Measurements from ENCODE around the gene ARHGAP6.

ARHGAP6 gene

GRCh38 chrX:11478026-11478425 is 187.7 kb downstream of the ARHGAP6 start:
- Mint-ChIP-seq H3K9me3 (ENCODE audit: low read depth) (no peaks in the 10 kb centered on the region), H3K36me3 (no peaks in the 10 kb centered on the region), H3K4me3 (no peak overlapping the region), H3K27ac (no peak overlapping the region), H3K27me3 (peaks cover 2% of the 10 kb centered on the region), H3K4me1 (ENCODE audit: low read depth) (no peaks in the 10 kb centered on the region)

- no peaks in the 10 kb centered on the region for H3K4me1 Mint-ChIP-seq (ENCODE audit: low read depth)
- H3K4me3 Mint-ChIP-seq, result no peak overlapping the region
These were observed 191.1 kb downstream of the ARHGAP6 start for GRCh38 chrX:11474576-11474975.

GRCh38 chrX:11474021-11474420 is 191.7 kb downstream of the ARHGAP6 start:
- Mint-ChIP-seq H3K4me1 (ENCODE audit: low read depth) (no peaks in the 10 kb centered on the region), H3K9me3 (ENCODE audit: low read depth) (no peaks in the 10 kb centered on the region), H3K36me3 (no peaks in the 10 kb centered on the region), H3K4me3 (no peak overlapping the region), H3K27me3 (no peaks in the 10 kb centered on the region), H3K27ac (no peak overlapping the region)

More at GRCh38 chrX:11474576-11474975, 191.1 kb downstream of the ARHGAP6 start:
- Mint-ChIP-seq H3K36me3 (no peaks in the 10 kb centered on the region), H3K27me3 (no peaks in the 10 kb centered on the region), H3K9me3 (ENCODE audit: low read depth) (no peaks in the 10 kb centered on the region), H3K27ac (no peak overlapping the region)

GRCh38 chrX:11472879-11473278 is 192.8 kb downstream of the ARHGAP6 start:
- H3K4me1 Mint-ChIP-seq (ENCODE audit: low read depth), result no peaks in the 10 kb centered on the region
- no peaks in the 10 kb centered on the region for H3K27me3 Mint-ChIP-seq
- H3K36me3 Mint-ChIP-seq, result no peaks in the 10 kb centered on the region
- no peak overlapping the region for H3K4me3 Mint-ChIP-seq
- H3K9me3 Mint-ChIP-seq (ENCODE audit: low read depth), result no peaks in the 10 kb centered on the region
- no peak overlapping the region for H3K27ac Mint-ChIP-seq

GRCh38 chrX:11472381-11472780 is 193.3 kb downstream of the ARHGAP6 start:
- Mint-ChIP-seq H3K36me3 (no peaks in the 10 kb centered on the region), H3K4me1 (ENCODE audit: low read depth) (no peaks in the 10 kb centered on the region), H3K9me3 (ENCODE audit: low read depth) (no peaks in the 10 kb centered on the region), H3K27me3 (no peaks in the 10 kb centered on the region), H3K4me3 (no peak overlapping the region), H3K27ac (no peak overlapping the region)

- Mint-ChIP-seq H3K36me3 (no peaks in the 10 kb centered on the region), H3K9me3 (ENCODE audit: low read depth) (no peaks in the 10 kb centered on the region), H3K4me1 (ENCODE audit: low read depth) (no peaks in the 10 kb centered on the region), H3K4me3 (no peak overlapping the region), H3K27ac (no peak overlapping the region), H3K27me3 (no peaks in the 10 kb centered on the region)
These were observed 195.3 kb downstream of the ARHGAP6 start for GRCh38 chrX:11470250-11470974.

- Mint-ChIP-seq H3K9me3 (ENCODE audit: low read depth) (no peaks in the 10 kb centered on the region), H3K4me1 (ENCODE audit: low read depth) (no peaks in the 10 kb centered on the region), H3K36me3 (no peaks in the 10 kb centered on the region), H3K27ac (no peak overlapping the region), H3K27me3 (no peaks in the 10 kb centered on the region), H3K4me3 (no peak overlapping the region)
These were observed 199.9 kb downstream of the ARHGAP6 start for GRCh38 chrX:11465648-11466411.

GRCh38 chrX:11464836-11465463 is 200.8 kb downstream of the ARHGAP6 start:
- no peaks in the 10 kb centered on the region for H3K4me1 Mint-ChIP-seq (ENCODE audit: low read depth)
- H3K36me3 Mint-ChIP-seq, result no peaks in the 10 kb centered on the region
- no peak overlapping the region for H3K4me3 Mint-ChIP-seq
- no peak overlapping the region for H3K27ac Mint-ChIP-seq
- no peaks in the 10 kb centered on the region for H3K27me3 Mint-ChIP-seq
- H3K9me3 Mint-ChIP-seq (ENCODE audit: low read depth), result no peaks in the 10 kb centered on the region

- Mint-ChIP-seq H3K4me1 (ENCODE audit: low read depth) (no peaks in the 10 kb centered on the region), H3K36me3 (no peaks in the 10 kb centered on the region), H3K4me3 (no peak overlapping the region), H3K9me3 (ENCODE audit: low read depth) (no peaks in the 10 kb centered on the region), H3K27me3 (no peaks in the 10 kb centered on the region), H3K27ac (no peak overlapping the region)
These were observed 201.3 kb downstream of the ARHGAP6 start for GRCh38 chrX:11464380-11464779.

- no peaks in the 10 kb centered on the region for H3K4me1 Mint-ChIP-seq (ENCODE audit: low read depth)
- no peaks in the 10 kb centered on the region for H3K36me3 Mint-ChIP-seq
- H3K9me3 Mint-ChIP-seq (ENCODE audit: low read depth), result no peaks in the 10 kb centered on the region
- no peak overlapping the region for H3K27ac Mint-ChIP-seq
- H3K4me3 Mint-ChIP-seq, result no peak overlapping the region
- no peaks in the 10 kb centered on the region for H3K27me3 Mint-ChIP-seq
These were observed 203.1 kb downstream of the ARHGAP6 start for GRCh38 chrX:11462648-11463047.

GRCh38 chrX:11462136-11462535 is 203.6 kb downstream of the ARHGAP6 start:
- no peak overlapping the region for H3K27ac Mint-ChIP-seq
- H3K36me3 Mint-ChIP-seq, result no peaks in the 10 kb centered on the region
- no peaks in the 10 kb centered on the region for H3K9me3 Mint-ChIP-seq (ENCODE audit: low read depth)
- no peaks in the 10 kb centered on the region for H3K27me3 Mint-ChIP-seq
- no peak overlapping the region for H3K4me3 Mint-ChIP-seq
- H3K4me1 Mint-ChIP-seq (ENCODE audit: low read depth), result no peaks in the 10 kb centered on the region

- Mint-ChIP-seq H3K27ac (no peak overlapping the region), H3K27me3 (no peaks in the 10 kb centered on the region)
These were observed 204.3 kb downstream of the ARHGAP6 start for GRCh38 chrX:11461201-11462001.

GRCh38 chrX:11460347-11460746 is 205.4 kb downstream of the ARHGAP6 start:
- H3K36me3 Mint-ChIP-seq, result no peaks in the 10 kb centered on the region
- no peaks in the 10 kb centered on the region for H3K9me3 Mint-ChIP-seq (ENCODE audit: low read depth)
- no peak overlapping the region for H3K4me3 Mint-ChIP-seq
- no peaks in the 10 kb centered on the region for H3K4me1 Mint-ChIP-seq (ENCODE audit: low read depth)
- no peak overlapping the region for H3K27ac Mint-ChIP-seq
- no peaks in the 10 kb centered on the region for H3K27me3 Mint-ChIP-seq

More at GRCh38 chrX:11461201-11462001, 204.3 kb downstream of the ARHGAP6 start:
- Mint-ChIP-seq H3K36me3 (no peaks in the 10 kb centered on the region), H3K9me3 (ENCODE audit: low read depth) (no peaks in the 10 kb centered on the region), H3K4me3 (no peak overlapping the region), H3K4me1 (ENCODE audit: low read depth) (no peaks in the 10 kb centered on the region)

GRCh38 chrX:11458170-11458569 is 207.6 kb downstream of the ARHGAP6 start:
- Mint-ChIP-seq H3K9me3 (ENCODE audit: low read depth) (no peaks in the 10 kb centered on the region), H3K36me3 (no peaks in the 10 kb centered on the region), H3K4me1 (ENCODE audit: low read depth) (no peaks in the 10 kb centered on the region), H3K27ac (no peak overlapping the region), H3K27me3 (peaks cover 2% of the 10 kb centered on the region), H3K4me3 (no peak overlapping the region)

- no peaks in the 10 kb centered on the region for H3K4me1 Mint-ChIP-seq (ENCODE audit: low read depth)
- no peak overlapping the region for H3K27ac Mint-ChIP-seq
- H3K36me3 Mint-ChIP-seq, result no peaks in the 10 kb centered on the region
- peaks cover 2% of the 10 kb centered on the region for H3K27me3 Mint-ChIP-seq
- H3K4me3 Mint-ChIP-seq, result no peak overlapping the region
- no peaks in the 10 kb centered on the region for H3K9me3 Mint-ChIP-seq (ENCODE audit: low read depth)
These were observed 214.6 kb downstream of the ARHGAP6 start for GRCh38 chrX:11451151-11451550.

Measured in activated naive CD8-positive, alpha-beta T cell (primary cell).